ENCODE data around the gene FCRL6. TPM values are rescaled to one million over a fixed set of nuclear protein-coding genes. Genes with fewer than 3 reads are reported as not detected.

FCRL6 gene
- total RNA-seq, 4 donors from 2014 or later, result 0.62 to 1.9 (median 0.94) TPM; not detected in 1

DNA sequence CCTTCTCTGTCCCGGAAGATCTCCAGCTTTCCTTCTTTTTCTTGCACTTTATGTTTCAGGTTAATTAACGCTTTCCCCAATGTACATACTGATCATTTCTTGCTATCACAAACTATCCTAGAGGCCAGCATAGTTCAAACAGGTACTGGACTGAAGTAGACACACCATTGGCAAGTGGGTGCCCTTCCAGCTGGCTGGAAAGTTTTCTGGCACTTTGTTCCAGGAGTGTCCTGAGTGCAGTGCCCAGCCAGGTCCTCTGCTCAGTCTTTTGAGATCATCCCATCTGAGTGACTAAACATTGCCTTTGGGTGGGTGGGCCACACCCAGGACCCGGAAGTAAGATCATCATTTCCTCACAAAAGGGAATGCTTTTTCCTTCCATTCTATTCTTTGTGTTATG lies 36.4 kb upstream of the FCRL6 start:
- Histone ChIP-seq H3K27me3 (peaks cover 6% of the 10 kb centered on the region), H3K4me1 (no peaks in the 10 kb centered on the region), H3K9me3 (no peaks in the 10 kb centered on the region), H3K36me3 (no peaks in the 10 kb centered on the region), H3K27ac (no peak overlapping the region), H3K4me3 (no peak overlapping the region)
- TF ChIP-seq EP300 (IDR thresholded peaks at IDR 0.05) (no peak), CTCF (IDR thresholded peaks at IDR 0.05) (no peak), POLR2AphosphoS5 (IDR thresholded peaks at IDR 0.05) (no peak), POLR2A (IDR thresholded peaks at IDR 0.05) (no peak)
- ATAC-seq, result no peak
- WGBS, 2 donors (ENCODE audit: low coverage in 1 of 2), result 77 to 89% methylated on average over 3 of the region's 3 CpGs

- no peak for TF ChIP-seq POLR2AphosphoS5 (IDR thresholded peaks at IDR 0.05)
- no peak for TF ChIP-seq POLR2A (IDR thresholded peaks at IDR 0.05)
- no peak for TF ChIP-seq EP300 (IDR thresholded peaks at IDR 0.05)
- no peak for TF ChIP-seq CTCF (IDR thresholded peaks at IDR 0.05)
- Histone ChIP-seq H3K4me3 (no peak overlapping the region), H3K4me1 (no peaks in the 10 kb centered on the region), H3K9me3 (no peaks in the 10 kb centered on the region), H3K27me3 (no peaks in the 10 kb centered on the region), H3K27ac (no peak overlapping the region), H3K36me3 (no peaks in the 10 kb centered on the region)
- no peak for ATAC-seq
- 74 to 80% methylated on average over 2 of the region's 2 CpGs for WGBS, 2 donors (ENCODE audit: low coverage in 1 of 2)
Measured at GRCh38 chr1:159771127-159771895, 30.8 kb upstream of the FCRL6 start.

DNA sequence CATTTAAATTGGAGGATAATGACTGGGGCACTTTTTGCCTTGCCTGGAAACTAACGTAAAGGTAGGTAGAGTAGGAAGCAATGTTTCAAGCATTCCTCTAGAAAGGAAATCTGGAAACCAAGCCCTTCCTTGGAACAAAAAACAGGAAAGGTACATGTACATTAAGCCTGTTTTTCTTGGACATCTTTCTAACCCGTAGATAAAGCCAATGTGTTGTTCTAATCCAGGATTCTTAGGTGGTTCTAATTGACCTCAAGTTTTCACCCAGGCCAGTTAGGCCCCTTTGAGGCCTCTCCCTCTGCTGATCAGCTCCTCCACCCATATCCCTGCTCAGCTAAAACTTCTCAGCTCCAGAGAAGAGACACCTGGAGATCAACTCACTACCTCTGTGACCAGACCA lies 27.7 kb upstream of the FCRL6 start:
- Histone ChIP-seq H3K4me1 (peaks cover 0 to 9% (median 0%) of the 10 kb centered on the region in 3 donors), H3K9me3 (no peaks in the 10 kb centered on the region), H3K27me3 (no peaks in the 10 kb centered on the region), H3K36me3 (no peaks in the 10 kb centered on the region), H3K27ac (peak overlapping the region in 1 of 4 donors; percentile 20), H3K4me3 (no peak overlapping the region)
- TF ChIP-seq POLR2AphosphoS5 (IDR thresholded peaks at IDR 0.05) (no peak), EP300 (IDR thresholded peaks at IDR 0.05) (no peak), POLR2A (IDR thresholded peaks at IDR 0.05) (no peak), CTCF (IDR thresholded peaks at IDR 0.05) (no peak)
- 60 to 81% methylated on average over 2 of the region's 2 CpGs for WGBS, 2 donors (ENCODE audit: low coverage in 1 of 2)
- no peak for ATAC-seq

GRCh38 chr1:159775716-159776115 lies 26.4 kb upstream of the FCRL6 start:
- H3K27ac ChIP-seq, result no peak overlapping the region
- no peak for TF ChIP-seq EP300 (IDR thresholded peaks at IDR 0.05)
- no peak for TF ChIP-seq POLR2AphosphoS5 (IDR thresholded peaks at IDR 0.05)
- no peak for TF ChIP-seq POLR2A (IDR thresholded peaks at IDR 0.05)
- TF ChIP-seq CTCF (IDR thresholded peaks at IDR 0.05), result no peak
- H3K4me3 ChIP-seq, result no peak overlapping the region
- WGBS, 2 donors (ENCODE audit: low coverage in 1 of 2), result 83 to 87% methylated on average over 2 of the region's 2 CpGs
- no peak for ATAC-seq
- no peaks in the 10 kb centered on the region for H3K36me3 ChIP-seq
- peaks cover 0 to 20% (median 3%) of the 10 kb centered on the region in 3 donors for H3K4me1 ChIP-seq
- no peaks in the 10 kb centered on the region for H3K27me3 ChIP-seq
- no peaks in the 10 kb centered on the region for H3K9me3 ChIP-seq

DNA sequence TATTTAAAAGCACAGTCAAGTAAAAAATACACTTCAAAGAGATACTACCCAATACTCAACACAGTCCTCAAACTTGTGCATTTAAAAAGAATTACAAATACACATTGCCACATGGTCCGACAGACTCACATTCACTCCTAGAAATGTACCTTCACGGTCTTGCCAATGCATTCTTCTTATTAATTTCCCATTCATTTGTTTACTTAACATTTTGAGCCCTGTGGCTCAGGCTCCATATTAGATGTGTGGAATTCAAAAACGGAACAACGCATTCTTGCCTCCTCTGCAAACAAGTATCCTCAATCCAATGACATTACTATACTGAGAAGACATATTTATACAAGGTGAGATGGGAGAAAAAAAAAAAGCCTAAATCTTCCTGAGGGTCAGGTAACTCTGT lies 23.9 kb upstream of the FCRL6 start:
- peak overlapping the region in 1 of 2 donors; percentile 5 for H3K4me3 ChIP-seq
- no peak for TF ChIP-seq POLR2AphosphoS5 (IDR thresholded peaks at IDR 0.05)
- no peak for TF ChIP-seq POLR2A (IDR thresholded peaks at IDR 0.05)
- no peak for TF ChIP-seq EP300 (IDR thresholded peaks at IDR 0.05)
- TF ChIP-seq CTCF (IDR thresholded peaks at IDR 0.05), result no peak
- ATAC-seq, result no peak
- no peaks in the 10 kb centered on the region for H3K36me3 ChIP-seq
- WGBS, 2 donors (ENCODE audit: low coverage in 1 of 2), result 65 to 70% methylated on average over 2 to 4 of the region's 4 CpGs
- H3K27ac ChIP-seq, result peak overlapping the region in 2 of 4 donors; percentile 41 to 50
- H3K4me1 ChIP-seq, result peaks cover 0 to 30% (median 3%) of the 10 kb centered on the region in 3 donors
- no peaks in the 10 kb centered on the region for H3K9me3 ChIP-seq
- H3K27me3 ChIP-seq, result no peaks in the 10 kb centered on the region
